HEK293T (cell line): ENCODE data around the gene PDLIM1.
"Not testable (repeated sequence)": the region's sequence is repeated elsewhere in the genome, so short reads cannot be mapped to it uniquely, and the experiment has no call there.

Experiments used
- CTCF ChIA-PET: fragments of 350-600 bp; formaldehyde crosslinking; extraction: SDS; loops from one replicate; lab custom pipeline; 2021; ENCODE audit warnings: antibody characterized with exemption, inconsistent platforms; lab: Yijun Ruan, JAX
- POLR2A ChIA-PET: fragments of 350-600 bp; formaldehyde crosslinking; extraction: SDS; loops from one replicate; lab custom pipeline; 2020; ENCODE audit warnings: antibody characterized with exemption, inconsistent platforms; lab: Yijun Ruan, JAX
- DNase-seq: peaks from one replicate; pipeline ENCODE4 v3.0.0; 2012; ENCODE audit warnings: mixed read lengths; ENCODE audit errors: extremely low spot score
- ARNT ChIP-seq: fragments of 450-650 bp; IDR thresholded peaks from 2 replicates; pipeline ENCODE4 v1.6.1; 2017; ENCODE audit warnings: mild to moderate bottlenecking
- BHLHE40 ChIP-seq: fragments of 450-650 bp; IDR thresholded peaks from 2 replicates; pipeline ENCODE4 v1.6.1; 2016; ENCODE audit warnings: mild to moderate bottlenecking, moderate library complexity, borderline replicate concordance
- CTBP1 ChIP-seq: fragments of 450-650 bp; IDR thresholded peaks from 2 replicates; pipeline ENCODE4 v1.6.1; 2016; ENCODE audit warnings: borderline replicate concordance
- ELF4 ChIP-seq: fragments of 450-650 bp; IDR thresholded peaks from 2 replicates; pipeline ENCODE4 v1.6.1; 2017; ENCODE audit warnings: antibody characterized with exemption
- FOXA1 ChIP-seq: fragments of 450-650 bp; IDR thresholded peaks from 2 replicates; pipeline ENCODE4 v1.6.1; 2016; ENCODE audit warnings: mild to moderate bottlenecking
- FOXK2 ChIP-seq: fragments of 450-650 bp; IDR thresholded peaks from 2 replicates; pipeline ENCODE4 v1.6.1; 2016; ENCODE audit warnings: mild to moderate bottlenecking
- FOXM1 ChIP-seq: fragments of 450-650 bp; IDR thresholded peaks from 2 replicates; pipeline ENCODE4 v1.6.1; 2017; ENCODE audit warnings: mild to moderate bottlenecking, borderline replicate concordance
- HDGF ChIP-seq: fragments of 450-650 bp; IDR thresholded peaks from 2 replicates; pipeline ENCODE4 v1.6.1; 2017; ENCODE audit warnings: antibody characterized with exemption, borderline replicate concordance
- L3MBTL2 ChIP-seq: fragments of 450-650 bp; conservative IDR thresholded peaks from 2 replicates; pipeline ENCODE4 v1.6.1; 2016; ENCODE audit warnings: mild to moderate bottlenecking
- LEF1 ChIP-seq: fragments of 450-650 bp; IDR thresholded peaks from 2 replicates; pipeline ENCODE4 v1.6.1; 2017; ENCODE audit warnings: mild to moderate bottlenecking, borderline replicate concordance
- NFRKB ChIP-seq: fragments of 450-650 bp; IDR thresholded peaks from 2 replicates; pipeline ENCODE4 v1.6.1; 2016; ENCODE audit warnings: mild to moderate bottlenecking, moderate library complexity
- SP1 ChIP-seq: fragments of 450-650 bp; IDR thresholded peaks from 2 replicates; pipeline ENCODE4 v1.6.1; 2017
- SUZ12 ChIP-seq: fragments of 450-650 bp; IDR thresholded peaks from 2 replicates; pipeline ENCODE4 v1.6.1; 2016; ENCODE audit warnings: mild to moderate bottlenecking
- TARDBP ChIP-seq: fragments of 450-650 bp; IDR thresholded peaks from 2 replicates; pipeline ENCODE4 v1.6.1; 2016
- ZNF384 ChIP-seq: fragments of 450-650 bp; IDR thresholded peaks from 2 replicates; pipeline ENCODE4 v1.6.1; 2016
- TF ChIP-seq, protein P1 (sequence below): fragments of 450-650 bp; IDR thresholded peaks from 2 replicates; pipeline ENCODE4 v1.6.1; 2016

Gene PDLIM1

GRCh38 chr10:95211606-95212279, 79.1 kb downstream of the PDLIM1 start:
- CTCF ChIA-PET, result no interaction called here
- POLR2A ChIA-PET, result no interaction called here
- no peak for DNase-seq

GRCh38 chr10:95209509-95210127, 81.2 kb downstream of the PDLIM1 start:
- TF ChIP-seq ZNF384 (no peak), LEF1 (no peak), HDGF (no peak), BHLHE40 (no peak), FOXA1 (no peak), L3MBTL2 (no peak), FOXM1 (no peak), ARNT (no peak), SUZ12 (no peak), ELF4 (no peak), CTBP1 (no peak), FOXK2 (no peak), SP1 (no peak), NFRKB (no peak), TARDBP (no peak)
- TF ChIP-seq, protein P1, sequence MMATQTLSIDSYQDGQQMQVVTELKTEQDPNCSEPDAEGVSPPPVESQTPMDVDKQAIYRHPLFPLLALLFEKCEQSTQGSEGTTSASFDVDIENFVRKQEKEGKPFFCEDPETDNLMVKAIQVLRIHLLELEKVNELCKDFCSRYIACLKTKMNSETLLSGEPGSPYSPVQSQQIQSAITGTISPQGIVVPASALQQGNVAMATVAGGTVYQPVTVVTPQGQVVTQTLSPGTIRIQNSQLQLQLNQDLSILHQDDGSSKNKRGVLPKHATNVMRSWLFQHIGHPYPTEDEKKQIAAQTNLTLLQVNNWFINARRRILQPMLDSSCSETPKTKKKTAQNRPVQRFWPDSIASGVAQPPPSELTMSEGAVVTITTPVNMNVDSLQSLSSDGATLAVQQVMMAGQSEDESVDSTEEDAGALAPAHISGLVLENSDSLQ, result no peak
- ChIA-PET POLR2A (no interaction called here), CTCF (no interaction called here)
- DNase-seq, result no peak

More at GRCh38 chr10:95211606-95212279, 79.1 kb downstream of the PDLIM1 start:
- TF ChIP-seq CTBP1 (no peak), TARDBP (no peak), FOXK2 (no peak)
- TF ChIP-seq, protein P1, result no peak

GRCh38 chr10:95208702-95209391, 82.0 kb downstream of the PDLIM1 start:
- peak; percentile 34 for DNase-seq
- CTCF ChIA-PET, result no interaction called here

GRCh38 chr10:95202865-95203264, 87.9 kb downstream of the PDLIM1 start:
- DNase-seq, CTCF ChIA-PET, POLR2A ChIA-PET: not testable (repeated sequence)

More at GRCh38 chr10:95208702-95209391, 82.0 kb downstream of the PDLIM1 start:
- TF ChIP-seq FOXK2 (no peak), ZNF384 (peak; percentile 97)
- POLR2A ChIA-PET, result no interaction called here

DNA sequence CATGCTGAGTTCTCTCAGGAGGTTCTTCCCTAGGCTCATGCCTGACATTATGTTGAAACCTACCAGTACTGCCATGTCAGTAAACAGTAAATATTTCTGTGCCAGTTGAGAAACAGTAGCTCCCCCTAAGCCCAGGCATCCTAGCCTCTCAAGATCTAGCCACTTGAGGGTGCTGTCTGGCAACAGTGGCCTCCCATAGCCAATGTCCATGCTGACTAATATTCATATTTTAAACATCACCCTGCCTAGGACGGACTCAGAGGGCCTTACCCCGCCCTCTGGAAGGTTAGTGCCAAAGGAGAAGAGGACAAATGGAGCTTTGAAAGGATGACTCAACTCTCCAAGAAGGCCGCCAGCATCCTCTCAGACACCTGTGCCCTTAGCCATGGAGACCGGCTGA, 89.1 kb downstream of the PDLIM1 start:
- TF ChIP-seq L3MBTL2, result no peak
- TF ChIP-seq SP1, result no peak
- TF ChIP-seq NFRKB, result no peak
- no peak for TF ChIP-seq FOXM1
- no peak for TF ChIP-seq TARDBP
- TF ChIP-seq ZNF384, result no peak
- DNase-seq, result no peak
- ChIA-PET POLR2A (no interaction called here), CTCF (interaction anchor here (0.6 to 0.9 kb wide), 2 partner anchors 59 to 161 kb away, joined by 3 read pairs; no protein-coding TSS in a partner anchor)

DNA sequence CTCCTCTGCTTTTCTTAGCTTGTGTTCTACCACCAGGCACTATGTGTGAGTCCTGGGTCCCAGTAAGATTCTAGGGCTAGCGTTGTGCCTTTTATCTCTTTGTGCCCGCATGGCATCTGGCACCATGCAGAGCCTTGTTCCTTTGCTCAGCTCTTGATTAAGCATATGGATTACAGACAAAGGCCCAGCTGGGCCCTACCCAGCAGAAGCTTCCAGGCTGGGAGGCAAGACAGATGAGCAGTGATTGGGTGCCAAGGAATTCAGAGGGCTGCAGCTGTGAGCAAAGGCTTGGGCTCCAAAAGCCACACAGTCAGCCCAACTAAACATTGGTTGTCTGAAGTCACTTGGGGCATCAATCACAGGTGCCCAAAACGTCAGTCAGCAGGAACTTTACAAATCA, 94.8 kb downstream of the PDLIM1 start:
- no peak for DNase-seq
- ChIA-PET CTCF (no interaction called here), POLR2A (no interaction called here)
- TF ChIP-seq L3MBTL2, result no peak
- TF ChIP-seq, protein P1, result no peak
- no peak for TF ChIP-seq FOXM1
- TF ChIP-seq LEF1, result no peak
- no peak for TF ChIP-seq HDGF
- TF ChIP-seq ARNT, result no peak

DNA sequence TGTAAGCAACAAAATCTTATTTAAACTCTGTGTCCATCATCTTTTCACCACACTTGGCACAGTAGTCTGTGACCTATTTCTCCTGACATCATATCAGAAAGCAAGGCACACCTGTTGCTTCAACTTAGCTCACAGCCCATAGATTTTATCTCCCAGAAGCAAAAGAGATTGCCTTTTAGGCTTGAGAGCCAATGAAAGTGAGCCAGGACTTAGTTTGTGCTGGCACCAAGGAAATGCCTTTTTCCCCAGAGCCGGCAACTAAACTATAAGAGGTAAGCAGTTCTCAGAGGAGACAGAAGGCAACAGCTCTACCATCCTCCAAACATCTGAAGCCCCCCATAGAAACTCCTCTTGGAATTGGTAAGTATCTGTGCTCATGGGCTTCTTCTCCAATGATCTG, 96.9 kb downstream of the PDLIM1 start, which contains the start of gene ACSM6:
ACSM6 (plus strand) TSS at position 295 of the 400 bp plus-strand sequence. CDS start 248 bp downstream, outside the sequence.
- POLR2A ChIA-PET, result no interaction called here
- DNase-seq, result no peak
- TF ChIP-seq FOXM1, result no peak
- CTCF ChIA-PET, result no interaction called here
